CD4-positive, alpha-beta T cell (primary cell): ENCODE results near the gene TP53I11. TPM values are rescaled to one million over a fixed set of nuclear protein-coding genes. Genes with fewer than 3 reads are reported as not detected.

ENCODE experiments used
- ATAC-seq: fragments of 200-7000 bp; cut with Tn5 transposase; one replicate; pipeline ENCODE4 v1.10.0; 2022; ENCODE audit warnings: mild to moderate bottlenecking; ENCODE audit not compliant: poor library complexity
- CTCF ChIA-PET: fragments of 350-600 bp; sonication (Branson Sonifier 250); formaldehyde crosslinking; loops from one replicate; lab custom pipeline; 2021; ENCODE audit warnings: antibody characterized with exemption, inconsistent platforms; lab: Charles Lee
- POLR2A ChIA-PET: fragments of 350-600 bp; sonication (Branson Sonifier 250); formaldehyde crosslinking; loops from one replicate; lab custom pipeline; 2021; ENCODE audit warnings: antibody characterized with exemption, inconsistent platforms; lab: Charles Lee
- DNase-seq, 14 experiments: peaks; one replicate each; pipeline ENCODE4 v3.0.0-alpha.2; 2013 to 2020; ENCODE audit warnings: mixed read lengths in 2 of 14
- H3K27ac ChIP-seq, 2 donors: one replicate each; pipeline versions ENCODE4 v1.5.1 to v1.7.0; 2013; ENCODE audit warnings: low read length in 2 of 2, low read depth in 1 of 2, mild to moderate bottlenecking in 1 of 2
- H3K27me3 ChIP-seq, 2 experiments: 1 replicate in 1 of 2; 2 replicates in 1 of 2; pipeline versions ENCODE4 v1.6.1 to v1.7.0; 2013; ENCODE audit warnings: low read length in 2 of 2, control low read depth in 1 of 2, mild to moderate bottlenecking in 1 of 2, moderate library complexity in 1 of 2; ENCODE audit not compliant: insufficient read depth in 2 of 2, control insufficient read depth in 1 of 2
- H3K36me3 ChIP-seq: one replicate; pipeline ENCODE4 v1.6.1; 2013; ENCODE audit warnings: low read length, control low read depth; ENCODE audit not compliant: insufficient read depth
- H3K4me1 ChIP-seq: one replicate; pipeline ENCODE4 v1.6.1; 2013; ENCODE audit warnings: low read length, control low read depth; ENCODE audit not compliant: insufficient read depth
- H3K4me3 ChIP-seq: one replicate; pipeline ENCODE4 v1.5.1; 2013; ENCODE audit warnings: mild to moderate bottlenecking, low read length, moderate library complexity
- H3K9me3 ChIP-seq, 2 experiments: 1 replicate in 1 of 2; 2 replicates in 1 of 2; pipeline versions ENCODE4 v1.6.1 to v1.7.0; 2013; ENCODE audit warnings: low read length in 2 of 2, mild to moderate bottlenecking in 2 of 2, control low read depth in 1 of 2, moderate library complexity in 1 of 2; ENCODE audit not compliant: control insufficient read depth in 1 of 2, insufficient read depth in 1 of 2
- H3K27ac Mint-ChIP-seq: one replicate; pipeline ENCODE4 v1.8.0; 2020; ENCODE audit warnings: mixed read lengths
- H3K27me3 Mint-ChIP-seq: one replicate; pipeline ENCODE4 v1.8.0; 2021; ENCODE audit warnings: mixed read lengths
- H3K36me3 Mint-ChIP-seq: one replicate; pipeline ENCODE4 v1.8.0; 2021; ENCODE audit warnings: low read depth, mixed read lengths
- H3K4me1 Mint-ChIP-seq: one replicate; pipeline ENCODE4 v1.8.0; 2021; ENCODE audit warnings: low read depth, mixed read lengths
- H3K4me3 Mint-ChIP-seq: one replicate; pipeline ENCODE4 v1.8.0; 2020; ENCODE audit warnings: mild to moderate bottlenecking, mixed read lengths
- H3K9me3 Mint-ChIP-seq: one replicate; pipeline ENCODE4 v1.8.0; 2020; ENCODE audit warnings: mixed read lengths
- CTCF ChIP-seq: fragments of 200-600 bp; IDR thresholded peaks from one replicate; pipeline ENCODE4 v1.8.0; 2022; ENCODE audit warnings: antibody characterized with exemption, mild to moderate bottlenecking
- intact Hi-C, 2 experiments: fragments of 100-400 bp; cut with DNase I in 1 of 2; cut with micrococcal nuclease in 1 of 2; formaldehyde crosslinking; loops; one replicate each; pipeline versions ENCODE4 v1.15.1 to v1.9.0; 2023 to 2025; cut with DNase I, micrococcal nuclease
- total RNA-seq, 174 experiments: library from RNA in 2 of 174; stranded (reverse) in 2 of 174; gene quantifications; one replicate each; pipeline ENCODE4 v1.2.3 and lab custom pipeline; 2021 to 2026

The TP53I11 gene
- total RNA-seq, 2 experiments from 2014 or later = 3.5 to 4.6 TPM

GRCh38 chr11:44906649-44907048 lies 44.0 kb downstream of the TP53I11 start:
- H3K27me3 ChIP-seq = no peaks in the 10 kb centered on the region
- ChIA-PET POLR2A (no interaction called here), CTCF (no interaction called here)
- no peak overlapping the region for H3K4me3 ChIP-seq
- H3K4me3 Mint-ChIP-seq = no peak overlapping the region
- no peak for TF ChIP-seq CTCF
- H3K9me3 ChIP-seq = no peaks in the 10 kb centered on the region
- ATAC-seq = no peak
- peaks cover 9% of the 10 kb centered on the region for H3K4me1 ChIP-seq
- H3K27ac Mint-ChIP-seq = no peak overlapping the region
- peaks cover 4% of the 10 kb centered on the region for H3K36me3 Mint-ChIP-seq
- H3K36me3 ChIP-seq = peaks cover 13% of the 10 kb centered on the region
- H3K9me3 Mint-ChIP-seq = no peaks in the 10 kb centered on the region
- intact Hi-C loops = no loop called here
- H3K4me1 Mint-ChIP-seq = peaks cover 7% of the 10 kb centered on the region
- H3K27me3 Mint-ChIP-seq = no peaks in the 10 kb centered on the region
- H3K27ac ChIP-seq = no peak overlapping the region
- DNase-seq = no peak

GRCh38 chr11:44905131-44905866 lies 45.4 kb downstream of the TP53I11 start:
- ChIA-PET POLR2A (no interaction called here), CTCF (no interaction called here)
- Histone ChIP-seq H3K27me3 (no peaks in the 10 kb centered on the region), H3K4me1 (no peaks in the 10 kb centered on the region), H3K36me3 (peaks cover 15% of the 10 kb centered on the region), H3K9me3 (no peaks in the 10 kb centered on the region), H3K4me3 (no peak overlapping the region), H3K27ac (no peak overlapping the region)
- Mint-ChIP-seq H3K36me3 (no peaks in the 10 kb centered on the region), H3K4me3 (no peak overlapping the region), H3K4me1 (no peaks in the 10 kb centered on the region), H3K9me3 (no peaks in the 10 kb centered on the region), H3K27me3 (no peaks in the 10 kb centered on the region), H3K27ac (no peak overlapping the region)
- DNase-seq (no peak), ATAC-seq (no peak)
- TF ChIP-seq CTCF = no peak
- intact Hi-C loops = no loop called here

- H3K27ac Mint-ChIP-seq = no peak overlapping the region
- Histone ChIP-seq H3K4me1 (no peaks in the 10 kb centered on the region), H3K36me3 (peaks cover 11% of the 10 kb centered on the region), H3K27me3 (no peaks in the 10 kb centered on the region), H3K27ac (no peak overlapping the region), H3K4me3 (no peak overlapping the region), H3K9me3 (no peaks in the 10 kb centered on the region)
- DNase-seq = no peak
- no peak for TF ChIP-seq CTCF
- H3K27me3 Mint-ChIP-seq = no peaks in the 10 kb centered on the region
- intact Hi-C loops = no loop called here
- no peaks in the 10 kb centered on the region for H3K36me3 Mint-ChIP-seq
- POLR2A ChIA-PET = no interaction called here
- no peaks in the 10 kb centered on the region for H3K4me1 Mint-ChIP-seq
- H3K9me3 Mint-ChIP-seq = no peaks in the 10 kb centered on the region
- no peak overlapping the region for H3K4me3 Mint-ChIP-seq
- no peak for ATAC-seq
- CTCF ChIA-PET = no interaction called here
These were observed 46.2 kb downstream of the TP53I11 start for GRCh38 chr11:44904261-44905020.
